ENCODE measurements around the gene NF1.

DNA sequence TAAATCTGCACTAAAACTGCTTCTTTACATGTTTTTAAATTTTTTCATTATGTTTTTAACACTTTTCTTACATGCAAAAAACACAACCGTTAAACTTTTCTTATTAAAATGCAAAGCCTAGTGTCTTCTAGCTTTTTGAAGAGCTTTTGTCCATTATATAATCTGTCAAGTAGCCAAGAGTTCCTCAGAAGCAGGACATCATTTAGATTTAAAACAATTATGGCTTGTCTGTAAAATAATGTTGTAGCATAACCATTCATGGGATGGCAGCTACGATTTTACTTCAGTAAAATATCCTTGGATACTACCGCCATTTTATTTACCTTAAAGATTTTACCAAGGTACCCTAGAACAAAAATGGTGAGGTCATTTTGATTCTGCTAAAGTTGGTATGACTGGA is 199.5 kb downstream of the NF1 start:
- no peak for TF ChIP-seq EZH2 (IDR thresholded peaks at IDR 0.05; ENCODE audit: insufficient read depth, low read length)
- TF ChIP-seq, protein P1, sequence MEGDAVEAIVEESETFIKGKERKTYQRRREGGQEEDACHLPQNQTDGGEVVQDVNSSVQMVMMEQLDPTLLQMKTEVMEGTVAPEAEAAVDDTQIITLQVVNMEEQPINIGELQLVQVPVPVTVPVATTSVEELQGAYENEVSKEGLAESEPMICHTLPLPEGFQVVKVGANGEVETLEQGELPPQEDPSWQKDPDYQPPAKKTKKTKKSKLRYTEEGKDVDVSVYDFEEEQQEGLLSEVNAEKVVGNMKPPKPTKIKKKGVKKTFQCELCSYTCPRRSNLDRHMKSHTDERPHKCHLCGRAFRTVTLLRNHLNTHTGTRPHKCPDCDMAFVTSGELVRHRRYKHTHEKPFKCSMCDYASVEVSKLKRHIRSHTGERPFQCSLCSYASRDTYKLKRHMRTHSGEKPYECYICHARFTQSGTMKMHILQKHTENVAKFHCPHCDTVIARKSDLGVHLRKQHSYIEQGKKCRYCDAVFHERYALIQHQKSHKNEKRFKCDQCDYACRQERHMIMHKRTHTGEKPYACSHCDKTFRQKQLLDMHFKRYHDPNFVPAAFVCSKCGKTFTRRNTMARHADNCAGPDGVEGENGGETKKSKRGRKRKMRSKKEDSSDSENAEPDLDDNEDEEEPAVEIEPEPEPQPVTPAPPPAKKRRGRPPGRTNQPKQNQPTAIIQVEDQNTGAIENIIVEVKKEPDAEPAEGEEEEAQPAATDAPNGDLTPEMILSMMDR (IDR thresholded peaks at IDR 0.05; ENCODE audit: insufficient read depth, low read depth, low read length): no peak

All from astrocyte (in vitro differentiated cells and primary cell).